HepG2 (cell line): ENCODE measurements around the gene CDK9. TPM values are rescaled to one million over a fixed set of nuclear protein-coding genes. Genes with fewer than 3 reads are reported as not detected.

Experiments used
- ARID5B ChIP-seq: IDR thresholded peaks from 2 replicates; pipeline ENCODE4 v1.4.0; 2020; ENCODE audit warnings: mild to moderate bottlenecking, missing genetic modification reagents
- BRCA1 ChIP-seq: sonication (generic); formaldehyde crosslinking; IDR thresholded peaks from 2 replicates; pipeline ENCODE4 v1.4.0; 2020; ENCODE audit warnings: missing genetic modification reagents
- CBX2 ChIP-seq, 2 experiments: fragments of 200-600 bp in 1 of 2; sonication (generic); formaldehyde crosslinking in 1 of 2; IDR thresholded peaks; 2 replicates each; pipeline versions ENCODE4 v1.7.0 to v1.8.1; 2018 to 2022; ENCODE audit warnings: low read depth in 2 of 2, low read length in 1 of 2, mild to moderate bottlenecking in 1 of 2, missing genetic modification reagents in 1 of 2
- CEBPB ChIP-seq: IDR thresholded peaks from 2 replicates; pipeline ENCODE4 v1.6.1; 2011; ENCODE audit warnings: low read depth, low read length, improper control_type of control experiment, borderline replicate concordance
- HDAC1 ChIP-seq: sonication (generic); formaldehyde crosslinking; IDR thresholded peaks from 2 replicates; pipeline ENCODE4 v1.5.1; 2020; ENCODE audit warnings: mild to moderate bottlenecking, missing genetic modification reagents
- HOXA5 ChIP-seq: sonication (generic); formaldehyde crosslinking; IDR thresholded peaks from 2 replicates; pipeline ENCODE4 v1.4.0; 2020; ENCODE audit warnings: missing genetic modification reagents
- JUN ChIP-seq: sonication (generic); formaldehyde crosslinking; IDR thresholded peaks from 2 replicates; pipeline ENCODE4 v1.4.0; 2020; ENCODE audit warnings: mild to moderate bottlenecking, missing genetic modification reagents
- KDM2A ChIP-seq: sonication (generic); formaldehyde crosslinking; IDR thresholded peaks from 2 replicates; pipeline ENCODE4 v1.4.0; 2020; ENCODE audit warnings: low read depth, missing genetic modification reagents, borderline replicate concordance
- MAFF ChIP-seq: IDR thresholded peaks from 2 replicates; pipeline ENCODE4 v1.6.1; 2011; ENCODE audit warnings: low read depth, low read length, improper control_type of control experiment
- MBNL3 ChIP-seq: fragments of 250-450 bp; sonication (Bioruptor Pico); conservative IDR thresholded peaks from 2 replicates; pipeline ENCODE4 v1.8.0; 2022; ENCODE audit warnings: mild to moderate bottlenecking, inconsistent platforms
- NCOA1 ChIP-seq: sonication (generic); formaldehyde crosslinking; IDR thresholded peaks from 2 replicates; pipeline ENCODE4 v1.9.0; 2021; ENCODE audit warnings: missing genetic modification reagents
- PITX1 ChIP-seq: sonication (generic); formaldehyde crosslinking; IDR thresholded peaks from 2 replicates; pipeline ENCODE4 v1.5.1; 2020; ENCODE audit warnings: mild to moderate bottlenecking, missing genetic modification reagents
- SMAD9 ChIP-seq: sonication (generic); formaldehyde crosslinking; IDR thresholded peaks from 2 replicates; pipeline ENCODE4 v1.5.1; 2020; ENCODE audit warnings: mild to moderate bottlenecking, missing genetic modification reagents
- TAF15 ChIP-seq: fragments of 200-400 bp; formaldehyde crosslinking; IDR thresholded peaks from one replicate; pipeline ENCODE4 v1.6.1; 2018; ENCODE audit warnings: mild to moderate bottlenecking, low read depth, low read length; ENCODE audit not compliant: poor library complexity, severe bottlenecking
- TEF ChIP-seq: sonication (generic); formaldehyde crosslinking; IDR thresholded peaks from 2 replicates; pipeline ENCODE4 v1.5.0; 2020; ENCODE audit warnings: missing genetic modification reagents
- THAP11 ChIP-seq: IDR thresholded peaks from 2 replicates; pipeline ENCODE4 v1.6.1; 2016; ENCODE audit warnings: missing biosample characterization, missing genetic modification reagents
- THAP7 ChIP-seq: sonication (generic); formaldehyde crosslinking; IDR thresholded peaks from 2 replicates; pipeline ENCODE4 v1.8.1; 2023; ENCODE audit warnings: mild to moderate bottlenecking, missing genetic modification reagents
- THAP8 ChIP-seq: sonication (generic); formaldehyde crosslinking; IDR thresholded peaks from 2 replicates; pipeline ENCODE4 v1.5.1; 2020; ENCODE audit warnings: missing genetic modification reagents, mild to moderate bottlenecking, borderline replicate concordance
- YEATS4 ChIP-seq: sonication (generic); formaldehyde crosslinking; IDR thresholded peaks from 2 replicates; pipeline ENCODE4 v1.4.0; 2020; ENCODE audit warnings: missing genetic modification reagents, borderline replicate concordance
- ZBTB7A ChIP-seq: sonication (generic); formaldehyde crosslinking; IDR thresholded peaks from 2 replicates; pipeline ENCODE4 v1.8.0; 2022; ENCODE audit warnings: mild to moderate bottlenecking, missing genetic modification reagents
- ZBTB7B ChIP-seq: sonication (generic); formaldehyde crosslinking; IDR thresholded peaks from 2 replicates; pipeline ENCODE4 v1.4.0; 2020; ENCODE audit warnings: missing genetic modification reagents
- ZNF251 ChIP-seq: sonication (generic); formaldehyde crosslinking; IDR thresholded peaks from 2 replicates; pipeline ENCODE4 v1.9.0; 2021; ENCODE audit warnings: mild to moderate bottlenecking, missing genetic modification reagents
- ZNF614 ChIP-seq: IDR thresholded peaks from 2 replicates; pipeline ENCODE4 v1.6.1; 2018; ENCODE audit warnings: missing biosample characterization, missing genetic modification reagents, inconsistent platforms, borderline replicate concordance
- ZNF75D ChIP-seq: sonication (generic); formaldehyde crosslinking; IDR thresholded peaks from 2 replicates; pipeline ENCODE4 v1.8.1; 2023; ENCODE audit warnings: missing genetic modification reagents, mild to moderate bottlenecking, borderline replicate concordance
- ZNF773 ChIP-seq: sonication (generic); formaldehyde crosslinking; IDR thresholded peaks from 2 replicates; pipeline ENCODE4 v1.4.0; 2020; ENCODE audit warnings: missing genetic modification reagents, borderline replicate concordance
- polyA plus RNA-seq, 8 experiments: library from polyadenylated mRNA; depleted of rRNA in 3 of 8; stranded (reverse) in 7 of 8; unstranded in 1 of 8; fragments of >200 nt; fragmentation: Illumina TruSeq in 4 of 8; extraction: Trizol in 4 of 8; gene quantifications; 2 replicates each; pipeline versions ENCODE4 v1.2.1 to v1.2.3, GENCODE V29; 2011 to 2016; ENCODE audit warnings: low read depth in 4 of 8, missing spikeins in 1 of 8, mixed read lengths in 1 of 8; ENCODE audit not compliant: insufficient read depth in 1 of 8
- total RNA-seq, 5 experiments: library from RNA; depleted of rRNA; stranded (reverse); fragments of >200 nt; fragmentation: Illumina TruSeq; extraction: Trizol; gene quantifications; 2 replicates each; pipeline ENCODE4 v1.2.3, GENCODE V29; 2016; ENCODE audit warnings: low read depth in 1 of 5

CDK9 gene
- total and polyA plus RNA-seq, 2 of the 13 experiments (the other 11 are each of a cell fraction or from before 2014, with no cell fraction given) = 16.8 to 21.5 TPM

- TF ChIP-seq ZBTB7A = peak; percentile 88
- no peak for TF ChIP-seq ZNF773 (CRISPR knock-in tag)
- 0 out of 2 replicates have a peak, but pooled peaks have one; percentile 61 for TF ChIP-seq HOXA5 (CRISPR knock-in tag)
- TF ChIP-seq MBNL3 = no peak
- TF ChIP-seq MAFF = no peak
- TF ChIP-seq KDM2A = peak; percentile 78
- TF ChIP-seq JUN (CRISPR knock-in tag) = no peak
- no peak for TF ChIP-seq ZNF75D (CRISPR knock-in tag)
- no peak for TF ChIP-seq TAF15
- no peak for TF ChIP-seq TEF (CRISPR knock-in tag)
- TF ChIP-seq ZBTB7B (CRISPR knock-in tag) = peak; percentile 76
- TF ChIP-seq ZNF614 (CRISPR knock-in tag) = 0 out of 2 replicates have a peak, but pooled peaks have one; percentile 36
- TF ChIP-seq HDAC1 (CRISPR knock-in tag) = 0 out of 2 replicates have a peak, but pooled peaks have one; percentile 52
- TF ChIP-seq CBX2 (IDR thresholded peaks at IDR 0.05; ENCODE audit: low read depth, low read length) = no peak
- no peak for TF ChIP-seq CBX2 (CRISPR knock-in tag; IDR thresholded peaks at IDR 0.05; ENCODE audit: low read depth)
- peak; percentile 54; the same call in 1 of the 2 replicates for TF ChIP-seq THAP7 (CRISPR knock-in tag)
- TF ChIP-seq NCOA1 (CRISPR knock-in tag) = no peak
- peak; percentile 70 for TF ChIP-seq THAP11 (CRISPR knock-in tag)
- no peak for TF ChIP-seq BRCA1 (CRISPR knock-in tag)
- no peak for TF ChIP-seq SMAD9 (CRISPR knock-in tag)
- TF ChIP-seq PITX1 (CRISPR knock-in tag) = peak; percentile 31; the same call in 1 of the 2 replicates
- TF ChIP-seq ZNF251 (CRISPR knock-in tag) = no peak
- TF ChIP-seq YEATS4 (CRISPR knock-in tag) = peak; percentile 63
- peak; percentile 66 for TF ChIP-seq ARID5B (CRISPR knock-in tag)
- no peak for TF ChIP-seq CEBPB
- no peak for TF ChIP-seq THAP8
Observed at GRCh38 chr9:127825319-127826051, 39.7 kb downstream of the CDK9 start (continued).
